HG03439 (cell line): Measurements from ENCODE around the gene C1QBP.
"Not testable (repeated sequence)": the region's sequence is repeated elsewhere in the genome, so short reads cannot be mapped to it uniquely, and the experiment has no call there.

ENCODE experiments used
- ATAC-seq: cut with Tn5 transposase; IDR thresholded peaks from one replicate; pipeline ENCODE4 v1.9.1; 2021; ENCODE audit warnings: mild to moderate bottlenecking, moderate library complexity; ENCODE audit not compliant: unreplicated experiment

Gene C1QBP

GRCh38 chr17:5438716-5439445 is at the start of gene C1QBP:
Gene C1QBP, minus strand, starts transcription at chr17:5439155. Its CDS starts 82 bp downstream, at chr17:5439073.
- ATAC-seq = peak; percentile 85

GRCh38 chr17:5488752-5489151 is 49.8 kb upstream of the C1QBP start:
- ATAC-seq = no peak

DNA sequence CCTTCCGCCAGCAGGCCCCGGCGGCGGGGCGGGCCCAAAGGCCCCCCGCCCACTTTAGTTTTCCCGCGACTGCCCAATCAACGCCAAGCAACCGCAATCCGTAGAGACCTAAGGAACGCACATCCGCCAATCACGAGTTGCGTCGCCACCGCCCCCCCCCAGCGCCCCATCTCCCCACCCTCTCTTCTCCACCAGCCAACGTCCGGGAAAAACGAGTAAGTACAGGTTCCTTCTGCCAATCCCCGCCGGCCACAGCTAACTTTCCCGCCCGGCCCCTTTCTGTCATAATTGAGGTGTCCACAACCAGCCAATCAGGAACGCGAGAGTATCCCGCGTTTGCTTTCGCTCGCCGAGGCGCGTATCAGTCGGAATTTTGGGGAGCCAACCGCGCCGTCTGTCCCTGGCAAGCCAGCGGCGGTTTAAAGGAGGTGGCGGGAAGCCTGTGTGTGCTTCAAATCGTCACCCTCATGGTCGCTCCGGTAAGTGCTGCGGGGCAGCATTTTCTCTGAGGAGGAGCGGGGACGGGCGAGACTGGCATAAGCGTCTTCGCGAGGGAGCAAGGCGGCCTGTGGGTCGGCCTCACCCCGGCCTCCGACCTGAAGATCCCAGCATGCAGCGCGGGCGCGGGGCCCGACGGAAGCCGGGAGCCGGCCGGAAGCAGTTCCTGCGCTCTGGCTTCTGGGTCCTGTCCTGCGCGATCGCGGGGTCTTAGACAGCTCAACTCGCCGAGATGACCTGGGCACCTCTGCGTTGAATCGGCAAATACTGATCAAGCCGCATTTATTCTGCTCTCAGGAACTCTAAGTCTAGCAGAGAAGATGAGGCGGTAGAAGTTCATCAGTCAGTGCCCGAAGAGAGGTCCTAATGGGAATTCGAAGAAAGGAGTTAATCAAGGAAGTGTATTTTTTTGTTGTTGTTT is 47.5 kb upstream of the C1QBP start, which contains the start of gene MIS12:
TSS of gene MIS12 (plus strand) at position 361 of the 919 bp plus-strand sequence. CDS start 2,297 bp downstream, outside the sequence.
- ATAC-seq = peak; percentile 87

GRCh38 chr17:5485270-5486205 is 46.6 kb upstream of the C1QBP start, which contains the start of gene DERL2:
Gene DERL2, minus strand, starts transcription at chr17:5486178. Its CDS starts 17 bp downstream, at chr17:5486161.
- ATAC-seq = peak; percentile 20

GRCh38 chr17:5481451-5481850 is 42.5 kb upstream of the C1QBP start:
- no peak for ATAC-seq

DNA sequence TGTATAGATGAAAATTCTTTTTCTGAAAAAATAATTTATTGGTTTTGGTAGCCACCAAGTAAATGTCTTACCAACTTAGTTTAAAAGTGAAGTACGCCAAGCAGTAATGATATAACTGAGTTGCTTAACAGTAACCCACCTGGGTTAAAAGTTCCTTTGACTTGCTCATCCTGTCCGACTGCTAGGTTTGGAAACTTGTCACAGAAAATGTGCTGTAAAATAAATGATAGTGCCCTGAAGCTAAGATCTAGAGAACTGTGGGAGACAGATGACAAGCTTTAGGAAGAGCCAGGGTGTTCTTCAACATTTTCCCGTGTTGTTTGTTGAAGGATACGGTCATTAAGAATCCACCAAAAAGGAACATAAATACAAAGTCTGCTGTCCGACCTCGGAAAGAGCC is 42.0 kb upstream of the C1QBP start:
- no peak for ATAC-seq

GRCh38 chr17:5478992-5479391 is 40.0 kb upstream of the C1QBP start:
- no peak for ATAC-seq

GRCh38 chr17:5473906-5474305 is 35.0 kb upstream of the C1QBP start:
- no peak for ATAC-seq

GRCh38 chr17:5472511-5472910 is 33.6 kb upstream of the C1QBP start:
- ATAC-seq = no peak

DNA sequence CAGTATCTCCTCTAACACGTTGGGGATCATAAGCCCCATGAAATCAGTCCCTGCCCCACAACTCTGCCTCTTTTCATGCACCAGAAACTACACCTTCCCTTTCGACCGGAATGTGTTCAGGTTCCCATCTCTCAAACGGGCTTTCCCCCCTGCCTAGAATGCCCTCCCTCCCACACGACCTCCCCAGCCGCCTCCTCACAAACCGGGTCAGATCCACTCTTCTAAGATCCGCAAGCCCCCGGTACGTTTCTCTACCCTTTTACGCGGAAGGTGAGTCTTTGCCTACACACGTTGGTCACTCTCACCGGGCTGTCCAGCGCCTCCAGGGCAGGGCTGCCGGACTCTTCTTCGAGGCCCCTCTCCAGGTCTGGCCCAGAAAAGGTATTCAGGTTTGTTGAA is 29.1 kb upstream of the C1QBP start:
- peak; percentile 4 for ATAC-seq

GRCh38 chr17:5467416-5467815 is 28.5 kb upstream of the C1QBP start:
- ATAC-seq = no peak

DNA sequence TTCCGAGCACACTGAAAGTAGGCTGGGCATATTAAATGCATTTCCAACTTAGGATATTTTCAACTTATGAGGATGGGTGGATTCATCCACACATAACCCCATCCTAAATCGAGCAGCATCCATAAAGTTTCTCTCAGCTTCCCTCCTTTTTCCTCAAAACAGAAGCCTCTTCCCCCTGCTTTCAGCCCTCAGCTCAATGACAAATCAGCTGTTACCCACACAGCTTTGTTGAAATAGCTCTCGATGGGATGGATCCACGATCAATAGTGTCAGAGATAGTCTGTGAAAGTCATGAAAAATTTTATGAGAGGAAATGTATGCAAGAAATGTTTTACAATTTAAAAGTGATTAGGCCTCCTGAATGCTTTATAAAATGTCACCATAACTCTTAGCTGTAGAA is 27.3 kb upstream of the C1QBP start:
- ATAC-seq = no peak

DNA sequence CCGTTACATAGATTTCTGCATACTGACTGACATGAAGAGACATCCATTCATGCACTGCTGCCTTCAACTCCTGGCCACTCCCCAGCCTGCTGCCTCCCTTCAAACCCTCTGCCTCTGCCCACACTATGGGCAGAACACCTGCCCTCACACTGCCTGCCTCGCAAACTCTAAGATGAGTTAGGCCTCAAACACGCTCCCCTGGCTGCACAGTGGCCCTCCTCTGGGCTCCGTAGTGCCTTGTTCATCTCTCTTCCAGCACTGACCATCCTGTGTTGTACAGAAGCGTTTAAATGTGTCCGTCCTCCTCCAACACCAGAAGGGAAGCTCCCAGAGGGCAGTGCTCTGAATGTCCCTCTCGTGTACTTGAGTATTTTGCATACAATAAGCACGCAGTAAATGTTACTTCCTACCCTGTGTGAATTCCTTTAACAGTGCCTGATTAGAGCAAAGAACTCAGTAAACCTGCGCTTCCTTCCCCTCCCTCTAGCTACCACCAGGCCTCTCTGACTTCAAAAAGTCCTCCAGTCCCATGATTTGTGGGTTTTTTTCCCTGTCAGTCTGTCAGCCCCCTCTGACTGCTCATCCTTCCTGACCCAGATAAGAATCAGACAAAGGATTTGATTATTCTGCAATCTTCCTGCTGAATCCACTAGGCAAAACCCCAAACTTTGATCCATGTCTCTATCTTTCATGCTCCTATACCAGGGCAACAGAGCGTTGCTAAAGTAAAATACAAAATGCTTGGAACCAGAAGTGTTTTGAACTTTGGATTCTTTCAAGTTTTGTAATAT is 26.0 kb upstream of the C1QBP start:
- no peak for ATAC-seq

DNA sequence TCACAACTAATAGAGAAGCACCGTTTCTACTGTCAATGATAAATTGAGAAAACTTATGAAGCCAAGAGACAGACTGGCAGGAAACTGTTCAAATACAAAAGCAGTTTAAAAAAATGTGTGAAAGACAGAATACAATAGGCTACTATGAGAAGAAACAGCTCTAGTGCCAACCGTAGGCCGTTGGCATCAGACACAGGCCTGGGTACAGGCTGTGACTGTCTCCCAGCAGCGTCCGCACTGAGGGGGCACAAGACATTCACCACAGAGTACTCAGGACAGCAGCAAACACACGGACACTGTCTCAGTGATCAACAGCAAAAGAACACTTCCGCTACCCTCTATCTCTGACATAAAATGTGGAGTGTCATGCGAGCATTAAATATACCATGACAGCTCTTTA is 7.8 kb upstream of the C1QBP start:
- ATAC-seq = no peak

GRCh38 chr17:5444209-5444608 is 5.3 kb upstream of the C1QBP start:
- ATAC-seq = no peak

- no peak for ATAC-seq
These were observed 4.8 kb upstream of the C1QBP start for GRCh38 chr17:5443728-5444127.

GRCh38 chr17:5439446-5439764 is 450 bp upstream of the C1QBP start:
- no peak for ATAC-seq

DNA sequence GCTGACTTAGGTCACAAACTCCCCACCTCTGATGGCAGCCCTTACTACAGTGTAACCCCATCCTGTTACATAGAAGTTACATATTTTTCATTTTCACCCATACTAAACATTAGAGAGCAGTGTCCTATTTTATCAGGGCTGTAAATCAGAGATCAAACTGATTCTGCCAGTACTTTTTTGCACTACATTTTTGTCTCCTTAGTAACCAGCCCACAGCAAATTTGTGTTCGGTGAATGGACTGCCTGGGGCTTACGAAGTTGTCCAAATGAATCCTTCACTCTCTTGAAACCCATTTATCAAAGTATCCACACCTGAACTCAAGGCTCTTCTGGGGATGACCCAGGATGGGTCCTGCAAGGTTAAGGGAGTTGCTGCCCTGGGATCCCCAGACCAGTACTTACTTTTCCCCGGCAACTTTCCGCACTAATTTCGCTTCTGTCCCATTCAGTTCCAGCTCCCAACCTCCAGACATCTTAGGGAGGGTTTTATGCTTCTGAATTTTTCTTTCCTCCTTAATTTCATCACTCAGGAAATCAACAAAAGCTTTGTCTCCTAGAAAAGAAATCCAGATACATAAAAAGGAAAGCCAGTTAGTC is 1.1 kb downstream of the C1QBP start:
- no peak for ATAC-seq

DNA sequence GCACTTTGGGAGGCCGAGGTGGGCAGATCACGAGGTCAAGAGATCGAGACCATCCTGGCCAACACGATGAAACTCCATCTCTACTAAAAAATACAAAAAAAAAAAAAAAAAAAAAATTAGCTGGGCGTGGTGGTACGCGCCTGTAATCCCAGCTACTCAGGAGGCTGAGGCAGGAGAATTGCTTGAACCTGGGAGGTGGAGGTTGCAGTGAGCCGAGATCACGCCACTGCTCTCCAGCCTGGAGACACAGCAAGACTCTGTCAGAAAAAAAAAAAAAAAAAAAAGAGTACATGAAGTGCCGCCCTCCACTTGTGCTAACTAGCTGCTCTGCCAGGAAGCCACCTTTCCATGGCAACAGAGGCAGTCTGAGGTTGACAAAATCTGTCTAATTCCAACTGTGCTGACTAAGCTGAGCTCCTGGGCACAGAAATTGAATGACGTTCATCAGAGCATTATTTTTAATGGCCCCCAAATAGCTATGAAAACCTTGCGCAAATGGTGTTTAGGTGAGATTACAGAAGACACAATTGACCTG is 3.1 kb downstream of the C1QBP start:
- not testable (repeated sequence) for ATAC-seq
